ENCODE results near the gene HMBS.

GRCh38 chr11:119085437-119085847 lies 761 bp downstream of the HMBS start:
- TF ChIP-seq CTCF (IDR thresholded peaks at IDR 0.05) (no peak), POLR2A (IDR thresholded peaks at IDR 0.05) (no peak)

Measured in uterus (tissue), 2 donors.